Measurements from ENCODE around the gene GNB2. TPM values are rescaled to one million over a fixed set of nuclear protein-coding genes. Genes with fewer than 3 reads are reported as not detected.
A peak's percentile ranks its signal among the peaks of the same experiment; 100 is the strongest.

Gene GNB2
- total and polyA plus RNA-seq, 2 of the 13 experiments (the other 11 are each of a cell fraction or from before 2014, with no cell fraction given), result 48.3 to 67.1 TPM

- TF ChIP-seq KAT8 (CRISPR knock-in tag; IDR thresholded peaks at IDR 0.05) (no peak), ZNF614 (CRISPR knock-in tag; IDR thresholded peaks at IDR 0.05; ENCODE audit: borderline replicate concordance) (no peak), PHF8 (CRISPR knock-in tag; IDR thresholded peaks at IDR 0.05) (no peak; the same call in 1 of the 2 replicates), YEATS4 (CRISPR knock-in tag; IDR thresholded peaks at IDR 0.05; ENCODE audit: borderline replicate concordance) (peak; percentile 67; the same call in 1 of the 2 replicates), MTA1 (CRISPR knock-in tag; IDR thresholded peaks at IDR 0.05; ENCODE audit: borderline replicate concordance) (peak; percentile 78; the same call in 1 of the 2 replicates), ZNF430 (CRISPR knock-in tag; IDR thresholded peaks at IDR 0.05) (no peak; the same call in 1 of the 2 replicates), ZNF558 (CRISPR knock-in tag; IDR thresholded peaks at IDR 0.05; ENCODE audit: borderline replicate concordance) (no peak), SPEN (CRISPR knock-in tag; IDR thresholded peaks at IDR 0.05; ENCODE audit: low read depth) (0 out of 2 replicates have a peak, but pooled peaks have one; percentile 47), HOXA3 (CRISPR knock-in tag; IDR thresholded peaks at IDR 0.05) (peak; percentile 64), HNRNPUL1 (IDR thresholded peaks at IDR 0.05; ENCODE audit: low read depth, low read length) (no peak), RFX3 (CRISPR knock-in tag; IDR thresholded peaks at IDR 0.05) (no peak), FOXO1 (CRISPR knock-in tag; IDR thresholded peaks at IDR 0.05) (peak; percentile 51; the same call in 1 of the 2 replicates), HOXA5 (CRISPR knock-in tag; IDR thresholded peaks at IDR 0.05) (0 out of 2 replicates have a peak, but pooled peaks have one; percentile 29), ZNF567 (CRISPR knock-in tag; IDR thresholded peaks at IDR 0.05; ENCODE audit: borderline replicate concordance) (no peak), TARDBP (CRISPR knock-in tag; IDR thresholded peaks at IDR 0.05) (peak; percentile 82), REXO4 (CRISPR knock-in tag; IDR thresholded peaks at IDR 0.05; ENCODE audit: borderline replicate concordance) (no peak), RXRB (CRISPR knock-in tag; IDR thresholded peaks at IDR 0.05; ENCODE audit: borderline replicate concordance) (peak; percentile 74), ESRRA (CRISPR knock-in tag; IDR thresholded peaks at IDR 0.05; ENCODE audit: low read depth) (peak; percentile 89; the same call in 1 of the 2 replicates), ZNF205 (CRISPR knock-in tag; IDR thresholded peaks at IDR 0.05) (peak; percentile 68; the same call in 1 of the 2 replicates), ZC3H13 (CRISPR knock-in tag; IDR thresholded peaks at IDR 0.05) (peak; percentile 69; the same call in 1 of the 2 replicates), SNAPC2 (CRISPR knock-in tag; IDR thresholded peaks at IDR 0.05) (peak; percentile 69; the same call in 1 of the 2 replicates), TP53 (CRISPR knock-in tag; conservative IDR thresholded peaks at IDR 0.05) (no peak), ZNF18 (CRISPR knock-in tag; IDR thresholded peaks at IDR 0.05; ENCODE audit: insufficient replicate concordance) (no peak)
- TF ChIP-seq, protein P1, sequence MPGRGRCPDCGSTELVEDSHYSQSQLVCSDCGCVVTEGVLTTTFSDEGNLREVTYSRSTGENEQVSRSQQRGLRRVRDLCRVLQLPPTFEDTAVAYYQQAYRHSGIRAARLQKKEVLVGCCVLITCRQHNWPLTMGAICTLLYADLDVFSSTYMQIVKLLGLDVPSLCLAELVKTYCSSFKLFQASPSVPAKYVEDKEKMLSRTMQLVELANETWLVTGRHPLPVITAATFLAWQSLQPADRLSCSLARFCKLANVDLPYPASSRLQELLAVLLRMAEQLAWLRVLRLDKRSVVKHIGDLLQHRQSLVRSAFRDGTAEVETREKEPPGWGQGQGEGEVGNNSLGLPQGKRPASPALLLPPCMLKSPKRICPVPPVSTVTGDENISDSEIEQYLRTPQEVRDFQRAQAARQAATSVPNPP (CRISPR knock-in tag; IDR thresholded peaks at IDR 0.05), result no peak
- TF ChIP-seq, protein P2, sequence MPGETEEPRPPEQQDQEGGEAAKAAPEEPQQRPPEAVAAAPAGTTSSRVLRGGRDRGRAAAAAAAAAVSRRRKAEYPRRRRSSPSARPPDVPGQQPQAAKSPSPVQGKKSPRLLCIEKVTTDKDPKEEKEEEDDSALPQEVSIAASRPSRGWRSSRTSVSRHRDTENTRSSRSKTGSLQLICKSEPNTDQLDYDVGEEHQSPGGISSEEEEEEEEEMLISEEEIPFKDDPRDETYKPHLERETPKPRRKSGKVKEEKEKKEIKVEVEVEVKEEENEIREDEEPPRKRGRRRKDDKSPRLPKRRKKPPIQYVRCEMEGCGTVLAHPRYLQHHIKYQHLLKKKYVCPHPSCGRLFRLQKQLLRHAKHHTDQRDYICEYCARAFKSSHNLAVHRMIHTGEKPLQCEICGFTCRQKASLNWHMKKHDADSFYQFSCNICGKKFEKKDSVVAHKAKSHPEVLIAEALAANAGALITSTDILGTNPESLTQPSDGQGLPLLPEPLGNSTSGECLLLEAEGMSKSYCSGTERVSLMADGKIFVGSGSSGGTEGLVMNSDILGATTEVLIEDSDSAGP (CRISPR knock-in tag; IDR thresholded peaks at IDR 0.05; ENCODE audit: borderline replicate concordance), result 0 out of 2 replicates have a peak, but pooled peaks have one; percentile 8
These were observed 46.2 kb downstream of the GNB2 start (continued) for GRCh38 chr7:100719523-100720278.
